ENCODE results near the gene MID1.

MID1 gene

DNA sequence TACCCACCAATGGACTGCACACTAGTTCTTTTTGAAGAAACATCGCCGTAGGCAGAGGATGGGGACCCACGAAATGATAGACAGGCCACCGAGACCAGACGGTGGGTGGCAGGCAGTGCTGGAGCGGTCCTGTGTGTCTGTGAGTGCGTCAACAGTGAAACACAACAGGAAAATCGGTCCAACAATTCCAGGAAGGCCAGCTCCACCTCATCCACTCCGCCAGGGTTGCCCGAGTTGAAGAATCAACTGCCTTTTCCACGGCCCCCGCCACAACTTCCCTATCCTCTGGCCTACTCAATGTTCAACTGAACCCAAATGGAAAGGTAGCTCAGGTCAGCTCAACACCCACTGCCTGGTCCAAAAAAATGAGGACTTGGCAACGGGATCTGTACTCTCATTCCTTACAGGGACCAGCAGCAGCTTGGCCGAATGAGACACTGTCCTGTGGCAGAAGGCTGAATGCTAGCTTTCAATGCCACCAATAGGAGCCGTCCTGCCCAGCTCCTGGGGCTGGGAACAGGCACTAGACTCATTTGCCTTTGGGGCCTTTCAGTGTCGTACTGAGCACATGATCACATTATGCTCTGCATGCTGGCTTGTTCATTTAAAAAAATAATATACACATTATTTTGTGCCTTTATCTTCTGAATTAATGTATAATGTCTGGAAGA, 43.5 kb downstream of the MID1 start:
- no peak for DNase-seq

GRCh38 chrX:10576186-10576585, 44.2 kb downstream of the MID1 start:
- DNase-seq: no peak

GRCh38 chrX:10574663-10575062, 45.7 kb downstream of the MID1 start:
- no peak for DNase-seq

GRCh38 chrX:10571260-10571659, 49.1 kb downstream of the MID1 start:
- no peak for DNase-seq

DNA sequence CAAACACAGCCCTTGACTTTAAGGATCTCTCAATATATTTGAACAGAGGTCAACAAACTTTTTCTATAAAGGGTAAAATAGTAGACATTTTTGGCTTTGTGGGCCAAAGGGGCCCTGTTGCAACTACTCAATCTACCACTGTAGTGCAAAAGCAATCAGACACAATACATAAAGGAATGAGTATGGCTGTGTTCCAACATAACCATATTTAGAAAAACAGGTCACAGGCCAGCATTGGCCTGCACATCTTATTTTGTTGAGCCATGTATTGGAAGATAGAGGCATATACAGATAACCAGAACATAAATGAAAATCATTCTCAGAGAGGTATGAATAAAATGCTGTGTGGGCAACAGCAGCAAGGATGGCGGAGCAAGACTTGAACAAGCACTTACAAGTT, 49.8 kb downstream of the MID1 start:
- DNase-seq: no peak

DNA sequence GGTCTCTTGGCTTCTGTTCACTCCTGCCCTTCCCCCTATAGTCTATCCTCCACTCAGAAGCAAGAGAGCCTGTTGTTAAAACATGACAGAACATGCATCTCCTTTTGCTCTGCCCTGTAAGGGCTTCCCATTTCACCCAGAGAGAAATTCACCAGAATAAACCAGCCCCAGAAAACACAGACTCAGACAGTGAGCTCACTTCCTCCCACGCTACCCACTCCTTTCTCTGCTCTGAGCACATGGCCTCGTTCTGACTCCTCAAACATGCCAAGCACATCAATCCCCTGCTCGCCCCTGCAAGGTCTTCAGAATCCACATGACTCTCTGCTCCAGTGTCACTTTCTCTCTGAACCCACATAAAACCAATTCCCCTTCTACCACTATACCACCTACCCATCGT, 50.4 kb downstream of the MID1 start:
- no peak for DNase-seq

DNA sequence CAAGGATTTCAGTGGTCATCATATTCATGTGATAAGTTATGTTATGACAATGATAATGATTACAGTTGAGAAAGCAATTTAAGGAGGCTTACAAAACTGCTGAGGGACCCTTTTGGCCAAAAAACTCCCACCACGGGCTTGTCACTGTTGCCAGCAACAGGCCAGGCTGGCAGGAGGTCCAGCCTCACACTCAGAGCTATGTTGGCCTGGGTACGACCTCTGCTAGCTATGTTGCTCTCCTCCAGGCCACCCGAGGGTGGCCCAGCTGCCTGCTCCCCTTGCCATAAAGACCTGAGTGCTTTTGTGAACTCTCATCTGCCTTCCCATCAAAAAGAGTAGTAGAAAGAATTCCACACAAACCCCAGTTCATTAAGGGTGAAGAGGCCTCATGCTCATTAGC, 52.0 kb downstream of the MID1 start:
- no peak for DNase-seq

DNA sequence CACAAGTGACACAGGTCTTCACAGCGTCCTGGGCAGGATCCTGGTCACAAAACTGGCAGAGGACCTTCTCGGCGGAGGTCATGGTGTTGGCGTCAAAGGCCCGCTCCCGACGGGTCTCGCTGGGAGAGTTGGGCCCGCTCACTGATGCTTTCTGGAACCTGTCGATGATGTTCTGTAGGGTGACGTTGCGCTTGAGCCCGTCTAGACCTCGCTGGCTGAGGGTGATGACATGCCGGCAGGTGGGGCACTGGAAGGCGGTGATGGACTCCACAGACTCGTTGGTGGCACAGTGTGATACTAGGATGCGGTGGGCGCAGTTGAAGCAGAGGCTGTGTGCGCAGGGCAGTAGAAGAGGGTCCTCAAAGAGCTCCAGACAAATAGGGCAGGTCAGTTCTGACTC, 53.2 kb downstream of the MID1 start:
- peak; percentile 53 for DNase-seq

GRCh38 chrX:10566716-10567097, 53.7 kb downstream of the MID1 start:
- peak; percentile 53 for DNase-seq

DNA sequence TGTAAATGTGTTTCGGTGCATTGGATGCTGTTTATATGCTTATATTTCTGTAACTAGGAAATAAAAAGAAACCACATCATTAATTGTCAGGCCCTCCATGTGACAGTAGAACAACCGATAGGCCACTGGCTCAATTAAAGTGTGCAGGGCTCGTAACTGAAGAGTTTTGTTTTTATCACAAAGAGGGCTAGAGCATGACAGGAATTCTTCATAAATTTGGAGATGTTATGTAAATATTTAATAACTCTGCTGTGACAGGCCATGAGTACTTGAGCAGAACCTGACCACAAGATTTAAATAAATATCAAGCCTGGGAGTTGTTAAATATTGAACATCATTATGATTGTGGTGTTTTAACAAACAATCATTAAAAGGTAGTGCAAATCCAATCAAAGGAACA, 55.9 kb downstream of the MID1 start:
- peak; percentile 68 for DNase-seq

- DNase-seq: no peak
Measured at GRCh38 chrX:10557166-10557565, 63.2 kb downstream of the MID1 start.

DNA sequence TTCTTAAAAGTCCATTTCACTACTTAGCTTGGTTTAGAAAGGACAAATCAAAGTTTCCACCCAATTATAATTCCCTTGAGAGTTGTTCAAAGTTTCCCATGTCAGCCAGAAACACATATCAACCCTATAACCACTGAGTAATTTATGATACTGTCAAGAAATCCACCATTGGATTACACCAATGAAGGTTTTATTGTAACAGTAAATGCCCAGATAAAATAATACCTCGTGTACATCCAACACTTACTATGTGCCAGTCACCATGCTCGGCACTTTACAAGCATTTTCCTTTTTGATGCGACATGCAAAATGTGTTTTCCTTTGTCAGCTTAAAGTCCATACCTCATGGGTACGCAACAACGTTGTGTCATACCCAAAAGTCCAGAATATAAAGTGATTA, 64.0 kb downstream of the MID1 start:
- DNase-seq: no peak

DNA sequence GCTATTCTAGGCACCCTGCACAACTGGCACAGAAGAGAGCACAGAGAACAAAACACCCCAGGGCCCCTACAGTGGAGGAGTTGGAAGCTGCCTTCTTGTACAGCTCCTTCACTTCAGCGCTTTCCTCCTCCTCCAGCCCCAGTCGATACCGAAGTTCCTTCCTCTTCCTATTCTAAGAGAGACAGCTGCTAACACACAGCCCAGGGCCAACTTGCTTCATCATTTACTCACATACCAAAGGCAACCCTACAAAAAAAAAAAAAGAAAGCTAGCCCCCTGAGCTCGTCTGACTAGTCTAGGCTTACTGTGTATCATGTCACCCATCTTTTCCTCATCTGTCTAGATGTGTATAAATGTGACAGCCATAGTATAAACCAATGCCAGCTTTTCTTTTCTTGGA, 64.5 kb downstream of the MID1 start:
- no peak for DNase-seq

DNA sequence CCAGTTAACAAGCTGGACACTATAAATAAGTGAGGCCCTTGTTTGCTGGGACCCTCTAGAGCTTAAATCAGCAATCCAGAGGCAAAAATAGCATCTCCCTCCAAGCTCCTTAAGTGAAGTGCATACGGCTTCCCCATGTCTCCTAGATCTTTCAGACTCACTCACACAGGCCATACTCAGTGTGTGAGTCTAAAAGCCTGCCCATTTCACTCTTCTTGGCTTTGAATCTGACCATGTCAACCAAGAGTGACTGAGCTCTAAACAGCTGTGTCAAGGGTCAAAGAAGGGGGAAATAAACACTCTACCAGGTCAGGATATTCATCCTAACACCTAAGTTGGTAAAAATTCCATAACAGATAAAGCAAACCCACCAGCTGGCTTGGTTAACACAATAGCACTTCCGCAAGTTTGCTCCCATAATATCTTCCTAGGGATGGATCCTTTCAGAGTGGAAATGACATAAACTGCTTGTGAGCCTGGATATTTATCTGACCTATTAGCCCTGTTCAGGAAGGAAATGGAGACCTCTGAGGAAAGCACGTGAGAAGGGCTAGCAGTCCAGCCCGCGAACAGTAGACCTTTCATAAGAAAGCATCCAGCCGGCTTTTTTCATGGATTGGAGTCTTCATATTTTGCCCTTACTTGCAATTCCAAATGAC, 65.6 kb downstream of the MID1 start:
- no peak for DNase-seq

- DNase-seq: no peak
Measured at GRCh38 chrX:10549280-10549679, 71.1 kb downstream of the MID1 start.

DNA sequence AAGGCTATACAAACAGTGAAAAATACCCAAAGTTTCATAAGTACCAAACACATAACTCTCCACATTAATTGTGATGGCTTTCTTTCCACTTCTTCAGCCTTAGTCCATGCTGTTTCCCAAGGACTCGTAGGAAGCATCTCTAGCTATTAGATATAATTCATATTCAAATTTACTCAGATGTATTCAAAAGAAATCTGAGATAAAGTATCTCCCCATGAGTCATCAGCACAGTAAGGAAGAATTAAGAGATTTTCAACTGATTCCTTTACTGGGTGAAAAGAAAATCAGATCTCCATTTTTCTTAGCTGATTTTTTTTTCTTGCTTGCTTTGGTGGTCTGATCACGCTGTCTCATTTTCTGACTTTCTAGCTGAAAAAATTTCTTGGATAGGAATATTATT, 71.7 kb downstream of the MID1 start:
- DNase-seq: no peak

GRCh38 chrX:10545882-10546281, 74.5 kb downstream of the MID1 start:
- DNase-seq: no peak

GRCh38 chrX:10542586-10542985, 77.8 kb downstream of the MID1 start:
- no peak for DNase-seq

DNA sequence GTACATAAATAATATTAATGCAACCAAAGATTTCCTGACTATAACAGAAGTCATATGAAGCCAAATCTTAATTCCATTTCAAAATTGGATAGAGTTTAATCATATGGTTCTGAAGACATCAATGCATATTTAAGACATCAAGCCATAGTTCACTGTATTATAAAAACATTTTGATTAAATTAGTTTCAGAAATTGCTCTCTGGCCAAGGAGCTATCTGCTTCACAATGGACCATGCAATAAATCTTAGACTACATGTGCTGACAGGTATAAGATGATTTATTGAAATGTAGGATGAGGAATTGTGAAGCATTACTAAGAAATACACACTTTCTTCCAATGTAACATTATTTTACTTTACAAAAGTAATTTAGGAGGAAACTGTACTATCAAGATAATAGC, 81.6 kb downstream of the MID1 start:
- DNase-seq: no peak

DNA sequence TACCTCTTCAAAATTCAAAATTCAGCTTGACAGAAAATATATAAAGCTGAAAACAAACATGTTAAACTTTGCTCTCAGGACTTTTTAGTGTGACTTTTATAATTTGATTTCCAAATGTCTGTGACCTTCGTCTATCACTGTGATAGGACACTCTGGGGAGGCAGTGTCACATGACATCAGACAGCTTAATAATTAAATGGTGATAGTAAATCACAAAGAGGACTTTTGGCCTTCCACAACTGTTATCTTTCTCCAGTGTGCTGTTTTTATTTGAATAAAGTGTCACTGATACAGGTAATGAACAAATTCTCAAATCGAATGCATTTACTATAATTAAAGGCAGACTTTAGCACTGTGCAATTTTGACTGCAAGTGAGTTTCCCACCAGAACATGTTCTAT, 83.1 kb downstream of the MID1 start:
- DNase-seq: no peak

DNA sequence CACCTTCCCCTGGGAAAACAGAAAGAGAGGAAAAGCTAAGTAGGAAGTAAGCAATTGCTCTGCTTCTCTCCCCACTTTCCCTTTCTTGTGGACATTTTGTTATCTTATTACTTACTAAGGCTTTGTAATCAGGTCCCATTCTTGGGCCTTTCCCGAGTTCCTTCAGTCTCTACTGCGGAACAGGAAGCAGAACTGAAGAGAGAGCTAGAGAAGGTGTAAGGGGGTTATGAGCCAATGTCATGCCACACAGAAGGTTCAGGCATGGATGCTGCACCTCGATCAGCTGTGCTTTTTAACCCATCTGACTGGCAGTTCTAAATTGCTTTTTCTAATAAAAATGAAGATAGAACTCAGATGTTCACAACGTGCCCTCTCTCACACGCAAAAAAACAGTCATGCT, 83.6 kb downstream of the MID1 start:
- no peak for DNase-seq

- DNase-seq: no peak
Measured at GRCh38 chrX:10534611-10535010, 85.8 kb downstream of the MID1 start.

- DNase-seq: no peak
Measured at GRCh38 chrX:10533696-10534365, 86.6 kb downstream of the MID1 start.

- DNase-seq: no peak
Measured at GRCh38 chrX:10531927-10532326, 88.5 kb downstream of the MID1 start.

DNA sequence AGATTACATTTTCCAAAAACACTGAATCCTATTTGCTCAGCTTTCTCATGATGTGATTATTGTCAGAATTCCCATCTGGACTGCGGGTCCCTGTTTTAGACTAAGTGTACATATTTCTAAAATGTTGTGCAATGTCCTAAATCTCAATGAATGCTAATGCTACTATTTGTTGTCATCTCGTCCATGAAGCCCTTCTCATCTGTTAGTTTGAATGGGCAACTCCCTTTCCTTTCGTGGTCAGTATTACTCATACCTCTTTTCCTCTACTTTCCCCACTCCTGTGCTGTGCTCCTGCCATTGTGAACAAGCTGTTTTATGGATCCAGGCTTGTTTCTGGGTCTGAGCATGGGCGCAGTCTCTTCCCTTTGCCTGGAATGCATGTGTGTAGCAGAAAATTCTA, 91.0 kb downstream of the MID1 start:
- DNase-seq: no peak
